HEK293 (cell line): ENCODE data around the gene PIK3R5.

Experiments used
- CTCF ChIA-PET: fragments of 350-600 bp; formaldehyde crosslinking; extraction: SDS; loops from one replicate; lab custom pipeline; 2021; ENCODE audit warnings: antibody characterized with exemption; lab: Yijun Ruan, JAX
- POLR2A ChIA-PET: fragments of 300-600 bp; formaldehyde crosslinking; extraction: SDS; loops from one replicate; lab custom pipeline; 2020; ENCODE audit warnings: antibody characterized with exemption, inconsistent platforms; lab: Yijun Ruan, JAX
- H3K27ac ChIP-seq: fragments of 200-500 bp; sonication (Bioruptor generic); 2 replicates; pipeline ENCODE4 v1.5.1; 2014; ENCODE audit warnings: low read depth, low read length, control low read depth, inconsistent platforms; ENCODE audit errors: extremely low read depth
- H3K36me3 ChIP-seq, 2 experiments: fragments of 200-500 bp in 1 of 2; sonication (Bioruptor generic) in 1 of 2; 1 replicate in 1 of 2; 2 replicates in 1 of 2; pipeline ENCODE4 v1.5.1; 2014 to 2017; ENCODE audit warnings: inconsistent platforms in 2 of 2, low read length in 2 of 2; ENCODE audit not compliant: control insufficient read depth in 2 of 2, insufficient read depth in 1 of 2
- H3K4me1 ChIP-seq: fragments of 200-500 bp; sonication (Bioruptor generic); 2 replicates; pipeline ENCODE4 v1.5.1; 2014; ENCODE audit warnings: mild to moderate bottlenecking, low read length, inconsistent platforms; ENCODE audit not compliant: control insufficient read depth, insufficient read depth
- H3K4me3 ChIP-seq: 2 replicates; pipeline ENCODE4 v1.5.1; 2011; ENCODE audit warnings: low read depth, mild to moderate bottlenecking, control low read depth, low read length, moderate library complexity
- H3K9me3 ChIP-seq: fragments of 200-500 bp; sonication (Bioruptor generic); 2 replicates; pipeline ENCODE4 v1.5.1; 2014; ENCODE audit warnings: low read depth, low read length, inconsistent platforms; ENCODE audit not compliant: control insufficient read depth, insufficient read depth
- PRDM1 ChIP-seq: fragments of 450-650 bp; formaldehyde crosslinking; IDR thresholded peaks from 2 replicates; pipeline ENCODE4; 2016; ENCODE audit warnings: missing biosample characterization, missing genetic modification characterization
- REPIN1 ChIP-seq: fragments of 450-650 bp; formaldehyde crosslinking; IDR thresholded peaks from 2 replicates; pipeline ENCODE4 v1.5.1; 2017; ENCODE audit warnings: missing biosample characterization, missing genetic modification characterization, low read depth
- SALL2 ChIP-seq: fragments of 450-650 bp; formaldehyde crosslinking; IDR thresholded peaks from 2 replicates; pipeline ENCODE4 v1.5.0; 2017; ENCODE audit warnings: missing biosample characterization, mild to moderate bottlenecking, missing genetic modification characterization, borderline replicate concordance
- TSHZ1 ChIP-seq: fragments of 450-650 bp; formaldehyde crosslinking; IDR thresholded peaks from 2 replicates; pipeline ENCODE4 v1.5.1; 2016; ENCODE audit warnings: missing biosample characterization, missing genetic modification characterization, borderline replicate concordance
- ZNF132 ChIP-seq: fragments of 450-650 bp; formaldehyde crosslinking; IDR thresholded peaks from 2 replicates; pipeline ENCODE4 v1.5.1; 2017; ENCODE audit warnings: missing biosample characterization, missing genetic modification characterization, borderline replicate concordance
- ZNF274 ChIP-seq, 2 experiments: fragments of 200-500 bp in 1 of 2; fragments of 450-650 bp in 1 of 2; sonication (Bioruptor generic) in 1 of 2; formaldehyde crosslinking in 1 of 2; IDR thresholded peaks; 2 replicates each; pipeline versions ENCODE4 v1.5.1 to v1.6.1; 2014 to 2016; ENCODE audit warnings: borderline replicate concordance in 1 of 2, inconsistent platforms in 1 of 2, low read length in 1 of 2, missing biosample characterization in 1 of 2, missing genetic modification characterization in 1 of 2
- ZNF433 ChIP-seq: fragments of 450-650 bp; formaldehyde crosslinking; IDR thresholded peaks from 2 replicates; pipeline ENCODE4 v1.5.1; 2016; ENCODE audit warnings: missing biosample characterization, missing genetic modification characterization, low read depth
- ZNF501 ChIP-seq: fragments of 450-650 bp; formaldehyde crosslinking; IDR thresholded peaks from 2 replicates; pipeline ENCODE4 v1.5.1; 2016; ENCODE audit warnings: missing biosample characterization, missing genetic modification characterization
- ZNF513 ChIP-seq: fragments of 450-650 bp; IDR thresholded peaks from 2 replicates; pipeline ENCODE4 v1.5.1; 2018; ENCODE audit warnings: missing biosample characterization, missing genetic modification characterization
- ZNF521 ChIP-seq: fragments of 450-650 bp; formaldehyde crosslinking; IDR thresholded peaks from 2 replicates; pipeline ENCODE4 v1.5.1; 2017; ENCODE audit warnings: missing biosample characterization, mild to moderate bottlenecking, missing genetic modification characterization
- ZNF629 ChIP-seq: fragments of 450-650 bp; formaldehyde crosslinking; IDR thresholded peaks from 2 replicates; pipeline ENCODE4 v1.5.1; 2017; ENCODE audit warnings: missing biosample characterization, missing genetic modification characterization
- TF ChIP-seq, protein P1 (sequence below): fragments of 450-650 bp; formaldehyde crosslinking; IDR thresholded peaks from 2 replicates; pipeline ENCODE4 v1.5.1; 2017; ENCODE audit warnings: missing biosample characterization, missing genetic modification characterization
- TF ChIP-seq, protein P2 (sequence below): fragments of 450-650 bp; formaldehyde crosslinking; IDR thresholded peaks from 2 replicates; pipeline ENCODE4 v1.5.1; 2016; ENCODE audit warnings: missing biosample characterization, missing genetic modification characterization
- TF ChIP-seq, protein P3 (sequence below): fragments of 450-650 bp; formaldehyde crosslinking; IDR thresholded peaks from 2 replicates; pipeline ENCODE4 v1.5.1; 2016; ENCODE audit warnings: missing biosample characterization, missing genetic modification characterization
- TF ChIP-seq, protein P4 (sequence below): fragments of 450-650 bp; formaldehyde crosslinking; IDR thresholded peaks from 2 replicates; pipeline ENCODE4 v1.5.1; 2016; ENCODE audit warnings: missing biosample characterization, missing genetic modification characterization

The PIK3R5 gene

DNA sequence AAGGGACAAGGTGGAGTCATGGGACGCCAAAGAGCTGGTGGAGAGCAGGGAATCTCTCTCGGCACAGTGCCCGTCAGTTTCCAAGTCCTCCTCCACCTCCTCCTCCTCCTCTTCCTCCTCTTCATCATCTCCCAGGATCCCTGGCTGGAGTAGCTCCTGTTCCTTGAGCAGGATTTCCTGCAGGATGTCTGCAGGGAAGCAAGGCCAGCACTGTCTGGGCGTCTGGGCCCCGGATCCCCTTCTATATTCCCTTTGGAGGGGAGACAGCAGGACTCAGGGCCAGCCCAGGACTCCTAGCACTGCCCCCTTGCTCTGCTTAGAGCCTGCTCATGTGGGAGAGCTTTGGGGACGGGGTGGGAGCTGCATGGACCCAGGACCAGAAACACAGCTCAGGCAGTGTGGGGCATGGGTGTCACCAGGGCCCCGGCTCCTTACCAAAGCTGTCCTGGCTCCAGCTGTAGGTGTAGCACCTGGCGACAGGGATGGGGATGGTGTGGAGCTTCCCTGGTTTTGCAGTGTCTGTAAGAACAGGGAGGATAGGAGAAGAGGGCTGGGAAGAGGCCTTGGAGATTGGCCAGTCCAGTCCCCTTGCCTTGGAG, 76.7 kb downstream of the PIK3R5 start:
- CTCF ChIA-PET, result interaction anchor here (0.6 to 3.0 kb wide), 22 partner anchors 10 to 815 kb away, joined by 3 to 13 read pairs (median 3); no protein-coding TSS in a partner anchor
- no peak overlapping the region for H3K27ac ChIP-seq
- POLR2A ChIA-PET, result no interaction called here

GRCh38 chr17:8887834-8888703, 77.4 kb downstream of the PIK3R5 start:
- Histone ChIP-seq H3K27ac (no peak overlapping the region), H3K9me3 (no peaks in the 10 kb centered on the region), H3K36me3 (no peaks in the 10 kb centered on the region), H3K4me1 (no peaks in the 10 kb centered on the region), H3K4me3 (no peak overlapping the region)
- CTCF ChIA-PET, result interaction anchor here (0.6 to 3.0 kb wide), 23 partner anchors 9 to 814 kb away, joined by 3 to 13 read pairs (median 3); no protein-coding TSS in a partner anchor
- POLR2A ChIA-PET, result no interaction called here
- TF ChIP-seq, protein P1, sequence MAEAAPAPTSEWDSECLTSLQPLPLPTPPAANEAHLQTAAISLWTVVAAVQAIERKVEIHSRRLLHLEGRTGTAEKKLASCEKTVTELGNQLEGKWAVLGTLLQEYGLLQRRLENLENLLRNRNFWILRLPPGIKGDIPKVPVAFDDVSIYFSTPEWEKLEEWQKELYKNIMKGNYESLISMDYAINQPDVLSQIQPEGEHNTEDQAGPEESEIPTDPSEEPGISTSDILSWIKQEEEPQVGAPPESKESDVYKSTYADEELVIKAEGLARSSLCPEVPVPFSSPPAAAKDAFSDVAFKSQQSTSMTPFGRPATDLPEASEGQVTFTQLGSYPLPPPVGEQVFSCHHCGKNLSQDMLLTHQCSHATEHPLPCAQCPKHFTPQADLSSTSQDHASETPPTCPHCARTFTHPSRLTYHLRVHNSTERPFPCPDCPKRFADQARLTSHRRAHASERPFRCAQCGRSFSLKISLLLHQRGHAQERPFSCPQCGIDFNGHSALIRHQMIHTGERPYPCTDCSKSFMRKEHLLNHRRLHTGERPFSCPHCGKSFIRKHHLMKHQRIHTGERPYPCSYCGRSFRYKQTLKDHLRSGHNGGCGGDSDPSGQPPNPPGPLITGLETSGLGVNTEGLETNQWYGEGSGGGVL, result no peak
- TF ChIP-seq SALL2, result no peak
- TF ChIP-seq ZNF433, result no peak
- no peak for TF ChIP-seq PRDM1 (tag by site-specific recombination)
- TF ChIP-seq, protein P2, sequence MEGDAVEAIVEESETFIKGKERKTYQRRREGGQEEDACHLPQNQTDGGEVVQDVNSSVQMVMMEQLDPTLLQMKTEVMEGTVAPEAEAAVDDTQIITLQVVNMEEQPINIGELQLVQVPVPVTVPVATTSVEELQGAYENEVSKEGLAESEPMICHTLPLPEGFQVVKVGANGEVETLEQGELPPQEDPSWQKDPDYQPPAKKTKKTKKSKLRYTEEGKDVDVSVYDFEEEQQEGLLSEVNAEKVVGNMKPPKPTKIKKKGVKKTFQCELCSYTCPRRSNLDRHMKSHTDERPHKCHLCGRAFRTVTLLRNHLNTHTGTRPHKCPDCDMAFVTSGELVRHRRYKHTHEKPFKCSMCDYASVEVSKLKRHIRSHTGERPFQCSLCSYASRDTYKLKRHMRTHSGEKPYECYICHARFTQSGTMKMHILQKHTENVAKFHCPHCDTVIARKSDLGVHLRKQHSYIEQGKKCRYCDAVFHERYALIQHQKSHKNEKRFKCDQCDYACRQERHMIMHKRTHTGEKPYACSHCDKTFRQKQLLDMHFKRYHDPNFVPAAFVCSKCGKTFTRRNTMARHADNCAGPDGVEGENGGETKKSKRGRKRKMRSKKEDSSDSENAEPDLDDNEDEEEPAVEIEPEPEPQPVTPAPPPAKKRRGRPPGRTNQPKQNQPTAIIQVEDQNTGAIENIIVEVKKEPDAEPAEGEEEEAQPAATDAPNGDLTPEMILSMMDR (tag by site-specific recombination), result peak; percentile 70
- TF ChIP-seq ZNF521 (tag by site-specific recombination), result no peak
- no peak for TF ChIP-seq ZNF501 (tag by site-specific recombination)
- peak; percentile 40; the same call in 1 of the 2 replicates for TF ChIP-seq REPIN1 (tag by site-specific recombination)
- TF ChIP-seq ZNF132 (tag by site-specific recombination), result no peak

More for the DNA sequence above, 76.7 kb downstream of the PIK3R5 start:
- Histone ChIP-seq H3K36me3 (no peaks in the 10 kb centered on the region), H3K4me3 (no peak overlapping the region), H3K4me1 (no peaks in the 10 kb centered on the region), H3K9me3 (no peaks in the 10 kb centered on the region)
- TF ChIP-seq, protein P3, sequence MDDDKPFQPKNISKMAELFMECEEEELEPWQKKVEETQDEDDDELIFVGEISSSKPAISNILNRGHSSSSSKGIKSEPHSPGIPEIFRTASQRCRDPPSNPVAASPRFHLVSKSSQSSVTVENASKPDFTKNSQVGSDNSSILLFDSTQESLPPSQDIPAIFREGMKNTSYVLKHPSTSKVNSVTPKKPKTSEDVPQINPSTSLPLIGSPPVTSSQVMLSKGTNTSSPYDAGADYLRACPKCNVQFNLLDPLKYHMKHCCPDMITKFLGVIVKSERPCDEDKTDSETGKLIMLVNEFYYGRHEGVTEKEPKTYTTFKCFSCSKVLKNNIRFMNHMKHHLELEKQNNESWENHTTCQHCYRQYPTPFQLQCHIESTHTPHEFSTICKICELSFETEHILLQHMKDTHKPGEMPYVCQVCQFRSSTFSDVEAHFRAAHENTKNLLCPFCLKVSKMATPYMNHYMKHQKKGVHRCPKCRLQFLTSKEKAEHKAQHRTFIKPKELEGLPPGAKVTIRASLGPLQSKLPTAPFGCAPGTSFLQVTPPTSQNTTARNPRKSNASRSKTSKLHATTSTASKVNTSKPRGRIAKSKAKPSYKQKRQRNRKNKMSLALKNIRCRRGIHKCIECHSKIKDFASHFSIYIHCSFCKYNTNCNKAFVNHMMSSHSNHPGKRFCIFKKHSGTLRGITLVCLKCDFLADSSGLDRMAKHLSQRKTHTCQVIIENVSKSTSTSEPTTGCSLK, result no peak
- peak; percentile 75; the same call in 1 of the 2 replicates for TF ChIP-seq ZNF513 (tag by site-specific recombination)

GRCh38 chr17:8887301-8887700, 78.2 kb downstream of the PIK3R5 start:
- H3K36me3 ChIP-seq, result no peaks in the 10 kb centered on the region
- no peaks in the 10 kb centered on the region for H3K9me3 ChIP-seq
- CTCF ChIA-PET, result interaction anchor here (0.6 to 3.0 kb wide), 2 partner anchors 111 kb away, joined by 4 to 12 read pairs; no protein-coding TSS in a partner anchor
- TF ChIP-seq ZNF132 (tag by site-specific recombination) (no peak), ZNF629 (no peak), TSHZ1 (no peak), ZNF274 (IDR thresholded peaks at IDR 0.05; ENCODE audit: low read length) (no peak), ZNF274 (tag by site-specific recombination; IDR thresholded peaks at IDR 0.05; ENCODE audit: borderline replicate concordance) (no peak)
- TF ChIP-seq, protein P4, sequence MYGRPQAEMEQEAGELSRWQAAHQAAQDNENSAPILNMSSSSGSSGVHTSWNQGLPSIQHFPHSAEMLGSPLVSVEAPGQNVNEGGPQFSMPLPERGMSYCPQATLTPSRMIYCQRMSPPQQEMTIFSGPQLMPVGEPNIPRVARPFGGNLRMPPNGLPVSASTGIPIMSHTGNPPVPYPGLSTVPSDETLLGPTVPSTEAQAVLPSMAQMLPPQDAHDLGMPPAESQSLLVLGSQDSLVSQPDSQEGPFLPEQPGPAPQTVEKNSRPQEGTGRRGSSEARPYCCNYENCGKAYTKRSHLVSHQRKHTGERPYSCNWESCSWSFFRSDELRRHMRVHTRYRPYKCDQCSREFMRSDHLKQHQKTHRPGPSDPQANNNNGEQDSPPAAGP (tag by site-specific recombination), result no peak

More at GRCh38 chr17:8887301-8887700, 78.2 kb downstream of the PIK3R5 start:
- H3K4me3 ChIP-seq, result no peak overlapping the region
- no peak overlapping the region for H3K27ac ChIP-seq
- H3K4me1 ChIP-seq, result no peaks in the 10 kb centered on the region
- POLR2A ChIA-PET, result no interaction called here
